K562 (cell line): ENCODE measurements around the gene SAMD4A. TPM values are rescaled to one million over a fixed set of nuclear protein-coding genes. Genes with fewer than 3 reads are reported as not detected.

ENCODE experiments used
- AFF4 ChIP-seq: sonication (generic); formaldehyde crosslinking; IDR thresholded peaks from 2 replicates; pipeline ENCODE4 v1.8.0; 2023; ENCODE audit warnings: mild to moderate bottlenecking, missing genetic modification reagents
- BCL6 ChIP-seq: fragments of 250-450 bp; sonication (Bioruptor Pico); IDR thresholded peaks from 2 replicates; pipeline ENCODE4 v1.4.0; 2020
- DMBX1 ChIP-seq: fragments of 250-450 bp; sonication (Bioruptor Pico); IDR thresholded peaks from 2 replicates; pipeline ENCODE4 v1.8.0; 2022; ENCODE audit warnings: inconsistent platforms, mild to moderate bottlenecking, moderate library complexity, borderline replicate concordance
- EHMT2 ChIP-seq: fragments of 450-650 bp; IDR thresholded peaks from 2 replicates; pipeline ENCODE4 v1.6.1; 2018; ENCODE audit warnings: antibody characterized with exemption
- HINFP ChIP-seq: fragments of 450-650 bp; conservative IDR thresholded peaks from 2 replicates; pipeline ENCODE4 v1.6.1; 2016; ENCODE audit warnings: missing genetic modification characterization, low read depth, mild to moderate bottlenecking, control low read depth, missing compliant biosample characterization
- HLTF ChIP-seq: fragments of 450-650 bp; IDR thresholded peaks from 2 replicates; pipeline ENCODE4 v1.6.1; 2016
- HMG20A ChIP-seq: fragments of 450-650 bp; formaldehyde crosslinking; conservative IDR thresholded peaks from 2 replicates; pipeline ENCODE4 v1.4.0; 2020; ENCODE audit warnings: mild to moderate bottlenecking, mixed read lengths
- HMGN3 ChIP-seq: IDR thresholded peaks from 2 replicates; pipeline ENCODE4 v1.6.1; 2011; ENCODE audit warnings: borderline replicate concordance, low read depth, mild to moderate bottlenecking, mixed read lengths, low read length; ENCODE audit not compliant: insufficient read length; ENCODE audit errors: extremely low read depth
- L3MBTL2 ChIP-seq: fragments of 450-650 bp; IDR thresholded peaks from 2 replicates; pipeline ENCODE4 v1.6.1; 2016; ENCODE audit warnings: mild to moderate bottlenecking, moderate library complexity
- MCM7 ChIP-seq, 2 experiments: fragments of 450-650 bp; IDR thresholded peaks; 2 replicates each; pipeline ENCODE4 v1.6.1; 2016 to 2018
- MEIS2 ChIP-seq: fragments of 450-650 bp; IDR thresholded peaks from 2 replicates; pipeline ENCODE4 v1.6.1; 2014; ENCODE audit warnings: mild to moderate bottlenecking; ENCODE audit not compliant: partially characterized antibody
- MYBL2 ChIP-seq, 2 experiments: fragments of 450-650 bp in 1 of 2; sonication (generic) in 1 of 2; formaldehyde crosslinking in 1 of 2; IDR thresholded peaks; 2 replicates each; pipeline versions ENCODE4 v1.6.1 to v1.8.1; 2017 to 2022; ENCODE audit warnings: borderline replicate concordance in 1 of 2, inconsistent platforms in 1 of 2, low read depth in 1 of 2, mild to moderate bottlenecking in 1 of 2, missing genetic modification reagents in 1 of 2, moderate library complexity in 1 of 2
- NELFE ChIP-seq: IDR thresholded peaks from 2 replicates; pipeline ENCODE4 v1.6.1; 2011; ENCODE audit warnings: mild to moderate bottlenecking; ENCODE audit not compliant: insufficient read depth, insufficient read length
- NFE2 ChIP-seq: IDR thresholded peaks from 2 replicates; pipeline ENCODE4 v1.6.1; 2014; ENCODE audit warnings: antibody characterized with exemption, low read depth
- PHF21A ChIP-seq: fragments of 450-650 bp; IDR thresholded peaks from 2 replicates; pipeline ENCODE4 v1.6.1; 2017; ENCODE audit warnings: low read depth, borderline replicate concordance
- POLR3A ChIP-seq: IDR thresholded peaks from 2 replicates; pipeline ENCODE4 v1.6.1; 2011; ENCODE audit warnings: borderline replicate concordance, mild to moderate bottlenecking, moderate library complexity; ENCODE audit not compliant: insufficient read length, insufficient read depth; ENCODE audit errors: extremely low read depth
- RCOR1 ChIP-seq, 2 experiments: IDR thresholded peaks; 2 replicates each; pipeline ENCODE4 v1.6.1; 2012; ENCODE audit warnings: low read depth in 2 of 2, low read length in 2 of 2, borderline replicate concordance in 1 of 2, improper control_type of control experiment in 1 of 2
- SRF ChIP-seq, 2 experiments: fragments of 250-450, 450-650 bp in 1 of 2; sonication (Bioruptor Pico) in 1 of 2; sonication (generic) in 1 of 2; formaldehyde crosslinking; IDR thresholded peaks; 2 replicates each; pipeline versions ENCODE4 v1.5.0 to v1.5.1; 2020 to 2022; ENCODE audit warnings: mild to moderate bottlenecking in 1 of 2, missing genetic modification reagents in 1 of 2
- TEAD4 ChIP-seq, 2 experiments: sonication (generic) in 1 of 2; formaldehyde crosslinking in 1 of 2; IDR thresholded peaks; 2 replicates each; pipeline versions ENCODE4 v1.6.1 to v1.8.0; 2012 to 2022; ENCODE audit warnings: borderline replicate concordance in 1 of 2, inconsistent platforms in 1 of 2, low read length in 1 of 2, mild to moderate bottlenecking in 1 of 2, missing genetic modification reagents in 1 of 2
- ZEB2 ChIP-seq: fragments of 450-650 bp; IDR thresholded peaks from 2 replicates; pipeline ENCODE4 v1.6.1; 2016
- ZNF830 ChIP-seq: fragments of 250-450 bp; sonication (Bioruptor Pico); IDR thresholded peaks from 2 replicates; pipeline ENCODE4 v1.5.0; 2021; ENCODE audit warnings: mild to moderate bottlenecking
- polyA plus RNA-seq, 8 experiments: library from polyadenylated mRNA; depleted of rRNA in 4 of 8; stranded (reverse) in 5 of 8; unstranded in 3 of 8; fragments of >200 nt; fragmentation: Nextera tagmentation in 2 of 8; fragmentation: Illumina TruSeq in 1 of 8; extraction: Ambion mirVana in 2 of 8; extraction: Trizol in 1 of 8; gene quantifications; 2 replicates each; pipeline versions ENCODE4 v1.2.1 to v1.2.3, GENCODE V29; 2011 to 2014; ENCODE audit warnings: inconsistent platforms in 1 of 8, missing spikeins in 1 of 8
- total RNA-seq, 7 experiments: library from RNA; depleted of rRNA in 6 of 7; stranded (reverse); fragments of >200 nt in 6 of 7; fragmentation: Illumina TruSeq in 2 of 7; extraction: Trizol in 2 of 7; gene quantifications; 2 replicates each; pipeline versions ENCODE4 v1.2.1 to v1.2.3, GENCODE V29; 2011 to 2021; ENCODE audit warnings: low replicate concordance in 1 of 7

Gene SAMD4A
- total and polyA plus RNA-seq, 9 of the 15 experiments (the other 6 are each of a cell fraction or from before 2014, with no cell fraction given) = 0.66 to 6.8 (median 3.3) TPM

- TF ChIP-seq PHF21A = 0 out of 2 replicates have a peak, but pooled peaks have one; percentile 45
- TF ChIP-seq BCL6 (CRISPR knock-in tag) = no peak
- peak; percentile 57 for TF ChIP-seq HMGN3
- TF ChIP-seq MYBL2 (IDR thresholded peaks at IDR 0.05; ENCODE audit: low read depth) = no peak
- no peak for TF ChIP-seq MYBL2 (CRISPR knock-in tag; IDR thresholded peaks at IDR 0.05; ENCODE audit: borderline replicate concordance)
- TF ChIP-seq EHMT2 = 0 out of 2 replicates have a peak, but pooled peaks have one; percentile 49
- peak; percentile 64; the same call in 1 of the 2 replicates for TF ChIP-seq DMBX1 (CRISPR knock-in tag)
- TF ChIP-seq TEAD4 (IDR thresholded peaks at IDR 0.05; ENCODE audit: low read length) = peak; percentile 98
- TF ChIP-seq TEAD4 (CRISPR knock-in tag; IDR thresholded peaks at IDR 0.05; ENCODE audit: borderline replicate concordance) = no peak
- TF ChIP-seq ZNF830 = no peak
- no peak for TF ChIP-seq NFE2
- TF ChIP-seq SRF (CRISPR knock-in tag; IDR thresholded peaks at IDR 0.05) = no peak; a peak in 1 of 4 replicates
- TF ChIP-seq HINFP (tag) = no peak
- peak in 1 of 2 experiments; percentile 83; a peak in 2 of 4 replicates for TF ChIP-seq RCOR1 (IDR thresholded peaks at IDR 0.05; ENCODE audit: borderline replicate concordance in 1 of 2, low read depth in 2 of 2, low read length in 2 of 2)
- TF ChIP-seq POLR3A = no peak
- no peak for TF ChIP-seq MCM7 (IDR thresholded peaks at IDR 0.05)
- TF ChIP-seq ZEB2 = peak; percentile 83; the same call in 1 of the 2 replicates
- TF ChIP-seq NELFE = no peak
- TF ChIP-seq HMG20A = no peak
- no peak for TF ChIP-seq HLTF
- peak; percentile 74 for TF ChIP-seq MEIS2
- TF ChIP-seq L3MBTL2 = no peak
- no peak for TF ChIP-seq AFF4
These were observed 187.9 kb downstream of the SAMD4A start (continued) for GRCh38 chr14:54754623-54755386.
